ENCODE results near the gene YOD1.

YOD1 gene

GRCh38 chr1:207073906-207074820 is 23.2 kb upstream of the YOD1 start:
- no peaks in the 10 kb centered on the region for H3K27me3 ChIP-seq (ENCODE audit: insufficient read depth, poor library complexity, severe bottlenecking)
- H3K4me3 ChIP-seq (replicated peaks; ENCODE audit: insufficient read depth, low read length), result no peak overlapping the region
- DNase-seq (ENCODE audit: low read depth in 1 of 2, low spot score in 1 of 2), result no peak
- TF ChIP-seq POLR2AphosphoS5 (IDR thresholded peaks at IDR 0.05; ENCODE audit: low read depth), result no peak
- no peak for TF ChIP-seq SPI1 (IDR thresholded peaks at IDR 0.05; ENCODE audit: borderline replicate concordance, low read depth)
- TF ChIP-seq REST (IDR thresholded peaks at IDR 0.05; ENCODE audit: insufficient replicate concordance, low read depth), result peak; percentile 84
- no peak for TF ChIP-seq GABPA (IDR thresholded peaks at IDR 0.05; ENCODE audit: low read depth)
- no peak for TF ChIP-seq CTCF (IDR thresholded peaks at IDR 0.05; ENCODE audit: insufficient read depth, low read length)
- no peak overlapping the region for H3K27ac ChIP-seq (replicated peaks)

- Histone ChIP-seq H3K27ac (replicated peaks) (no peak overlapping the region), H3K27me3 (ENCODE audit: insufficient read depth, poor library complexity, severe bottlenecking) (no peaks in the 10 kb centered on the region), H3K4me3 (replicated peaks; ENCODE audit: insufficient read depth, low read length) (no peak overlapping the region)
- DNase-seq (ENCODE audit: low read depth in 1 of 2, low spot score in 1 of 2), result no peak
- TF ChIP-seq SPI1 (IDR thresholded peaks at IDR 0.05; ENCODE audit: borderline replicate concordance, low read depth) (no peak), GABPA (IDR thresholded peaks at IDR 0.05; ENCODE audit: low read depth) (no peak), REST (IDR thresholded peaks at IDR 0.05; ENCODE audit: insufficient replicate concordance, low read depth) (no peak), CTCF (IDR thresholded peaks at IDR 0.05; ENCODE audit: insufficient read depth, low read length) (no peak)
These were observed 21.2 kb upstream of the YOD1 start for GRCh38 chr1:207072233-207072632.

- TF ChIP-seq POLR2AphosphoS5 (IDR thresholded peaks at IDR 0.05; ENCODE audit: low read depth), result no peak
- no peak for TF ChIP-seq CTCF (IDR thresholded peaks at IDR 0.05; ENCODE audit: insufficient read depth, low read length)
- no peak for TF ChIP-seq REST (IDR thresholded peaks at IDR 0.05; ENCODE audit: insufficient replicate concordance, low read depth)
- no peak for TF ChIP-seq SPI1 (IDR thresholded peaks at IDR 0.05; ENCODE audit: borderline replicate concordance, low read depth)
- no peak for TF ChIP-seq GABPA (IDR thresholded peaks at IDR 0.05; ENCODE audit: low read depth)
- DNase-seq (ENCODE audit: low read depth in 1 of 2, low spot score in 1 of 2), result no peak
- Histone ChIP-seq H3K27me3 (ENCODE audit: insufficient read depth, poor library complexity, severe bottlenecking) (no peaks in the 10 kb centered on the region), H3K4me3 (replicated peaks; ENCODE audit: insufficient read depth, low read length) (no peak overlapping the region), H3K27ac (replicated peaks) (no peak overlapping the region)
These were observed 20.4 kb upstream of the YOD1 start for GRCh38 chr1:207071426-207071825.
